GM18520 (cell line): Measurements from ENCODE around the gene MED27.
"Not testable (repeated sequence)": the region's sequence is repeated elsewhere in the genome, so short reads cannot be mapped to it uniquely, and the experiment has no call there.

Experiments used
- ATAC-seq: cut with Tn5 transposase; IDR thresholded peaks from one replicate; pipeline ENCODE4 v1.9.1; 2021; ENCODE audit not compliant: unreplicated experiment

MED27 gene

GRCh38 chr9:132077881-132078698 is 1.6 kb downstream of the MED27 start:
- no peak for ATAC-seq

DNA sequence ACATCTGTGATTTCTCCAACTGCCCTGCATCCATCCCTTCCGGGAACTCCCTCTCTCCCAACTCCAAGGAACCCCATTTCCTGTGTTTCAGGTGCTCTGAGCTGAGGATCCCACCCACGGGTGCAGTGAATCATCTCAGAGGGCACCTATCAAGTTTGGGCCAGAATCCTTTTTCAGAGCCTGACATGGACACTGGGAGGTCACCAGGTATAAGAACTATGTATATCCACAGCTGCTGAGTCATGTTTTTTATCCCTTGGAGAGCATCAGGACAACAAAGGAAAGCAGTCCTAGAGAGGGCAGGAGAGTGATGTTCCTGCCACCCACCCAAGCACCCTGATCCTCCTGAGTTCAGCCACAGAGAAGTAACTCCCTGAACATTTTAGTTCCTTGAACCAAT is 3.8 kb downstream of the MED27 start:
- ATAC-seq, result no peak

DNA sequence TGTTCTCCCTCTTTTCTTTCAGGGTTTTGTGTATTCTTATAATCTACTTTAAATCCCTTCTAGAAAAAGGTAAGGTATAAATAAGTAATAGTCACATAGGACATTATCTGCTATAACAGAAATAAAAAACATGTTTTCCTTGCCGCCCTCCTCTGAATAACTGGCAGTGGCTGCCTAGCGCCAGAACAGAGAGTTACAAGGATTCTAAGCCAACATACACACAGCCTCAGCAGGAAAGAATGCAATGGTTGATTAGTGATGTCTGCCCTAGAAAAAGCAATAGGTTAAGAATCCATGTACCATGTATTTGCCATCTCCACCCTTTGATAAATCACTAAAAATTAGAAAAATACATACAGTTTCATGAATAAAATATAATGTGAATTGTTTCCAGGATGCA is 4.9 kb downstream of the MED27 start:
- no peak for ATAC-seq

- ATAC-seq, result no peak
These were observed 7.7 kb downstream of the MED27 start for GRCh38 chr9:132071847-132072507.

DNA sequence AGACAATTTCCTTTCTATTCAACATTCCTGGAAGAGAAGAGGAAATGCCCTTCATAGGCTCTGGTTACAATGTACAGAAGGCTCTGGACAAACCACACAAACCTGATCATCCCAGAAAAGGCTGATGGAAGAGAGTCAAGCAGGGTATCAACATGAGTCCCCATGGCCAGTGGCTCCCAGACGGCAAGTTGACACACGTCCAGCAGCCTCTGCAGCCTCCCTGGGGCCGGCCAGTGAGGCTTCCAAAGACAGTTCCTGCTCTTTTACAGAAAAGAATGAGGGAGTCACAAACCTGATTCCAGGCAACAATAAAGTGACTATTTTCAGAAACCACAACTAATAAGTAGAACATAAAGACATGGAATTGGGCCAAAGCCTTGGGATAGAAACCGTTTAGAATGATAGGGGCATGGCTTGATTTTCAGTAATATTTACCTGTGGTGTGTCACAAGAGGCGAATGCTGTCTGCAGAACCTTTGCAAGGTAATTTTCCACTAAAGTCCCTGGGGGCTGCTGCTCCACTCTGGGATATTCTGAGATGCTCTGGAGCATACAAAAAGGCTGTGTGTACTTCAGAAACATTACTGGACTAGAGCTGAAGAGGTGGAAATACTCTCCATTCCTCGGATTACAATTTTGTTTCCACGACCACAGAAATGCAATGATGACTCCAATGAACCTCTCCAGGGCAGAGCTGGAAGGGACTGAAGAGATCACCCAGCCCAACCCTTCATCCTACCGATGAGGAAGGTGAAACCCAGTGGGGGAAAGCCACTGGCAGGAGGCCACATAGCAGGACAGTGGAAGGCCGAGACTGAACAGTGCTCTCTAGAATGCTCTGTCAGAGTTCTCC is 10.4 kb downstream of the MED27 start:
- no peak for ATAC-seq

DNA sequence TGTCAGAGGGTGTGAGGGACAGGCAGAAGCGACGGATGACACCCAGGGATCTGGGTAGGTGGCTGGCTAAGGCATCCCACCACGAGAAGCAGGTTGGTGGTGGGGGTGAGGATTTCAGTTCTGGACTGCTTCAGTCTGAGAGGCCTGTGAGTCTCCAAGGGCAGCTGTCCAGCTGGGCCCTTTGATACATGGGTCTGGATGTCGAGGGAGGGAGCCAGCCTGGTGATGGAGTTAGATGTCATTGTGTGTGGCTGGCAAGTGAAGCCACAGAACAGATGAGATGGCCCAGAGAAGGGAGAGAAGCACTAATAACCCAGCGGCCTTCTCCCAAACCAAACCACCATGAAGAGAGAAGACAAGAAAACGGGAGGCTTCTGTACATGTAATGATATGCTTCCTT is 11.1 kb downstream of the MED27 start:
- no peak for ATAC-seq

DNA sequence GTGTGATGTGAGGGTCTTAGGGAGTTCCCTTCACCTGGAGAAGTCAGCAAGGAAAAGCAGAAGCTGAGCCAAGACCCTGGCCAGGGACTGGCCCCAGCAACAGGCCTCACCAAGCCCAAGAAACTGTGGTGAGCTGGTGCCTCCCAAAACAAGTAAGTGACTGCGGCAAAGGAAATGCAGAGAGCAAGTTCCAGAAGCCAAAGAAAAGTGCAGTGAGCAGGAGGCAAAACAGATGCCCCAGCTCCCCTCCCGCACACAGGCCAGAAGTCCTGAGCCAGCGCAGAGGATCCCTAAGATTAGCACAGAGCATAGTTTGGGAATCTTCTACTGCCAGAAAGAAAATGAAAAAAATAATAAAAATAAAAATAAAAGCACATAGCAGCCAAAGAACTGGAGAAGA is 13.2 kb downstream of the MED27 start:
- ATAC-seq, result no peak

DNA sequence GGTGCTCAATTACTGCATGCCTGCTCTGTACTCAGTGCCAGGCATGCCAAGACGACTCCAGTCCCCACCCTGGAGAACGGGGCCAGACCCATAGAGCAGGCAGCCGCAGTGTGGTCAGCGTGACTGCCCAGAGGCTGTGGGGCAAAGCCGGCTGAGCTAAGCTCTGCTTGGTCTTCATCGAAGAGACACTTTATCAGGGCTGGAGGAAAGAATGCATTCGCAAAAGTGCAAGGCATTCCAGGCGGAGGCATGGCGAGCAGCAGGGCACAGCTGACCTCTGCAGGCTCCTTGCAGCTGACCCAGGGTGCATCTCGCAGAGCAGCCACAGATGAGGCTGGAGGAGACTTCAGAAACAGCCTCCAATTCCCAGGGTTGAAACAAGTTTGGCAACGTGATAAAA is 13.6 kb downstream of the MED27 start:
- ATAC-seq, result no peak

- no peak for ATAC-seq
These were observed 16.4 kb downstream of the MED27 start for GRCh38 chr9:132063281-132063680.

GRCh38 chr9:132062806-132063205 is 16.9 kb downstream of the MED27 start:
- no peak for ATAC-seq

GRCh38 chr9:132061526-132061925 is 18.1 kb downstream of the MED27 start:
- ATAC-seq, result no peak

- no peak for ATAC-seq
These were observed 20.3 kb downstream of the MED27 start for GRCh38 chr9:132059361-132059760.

DNA sequence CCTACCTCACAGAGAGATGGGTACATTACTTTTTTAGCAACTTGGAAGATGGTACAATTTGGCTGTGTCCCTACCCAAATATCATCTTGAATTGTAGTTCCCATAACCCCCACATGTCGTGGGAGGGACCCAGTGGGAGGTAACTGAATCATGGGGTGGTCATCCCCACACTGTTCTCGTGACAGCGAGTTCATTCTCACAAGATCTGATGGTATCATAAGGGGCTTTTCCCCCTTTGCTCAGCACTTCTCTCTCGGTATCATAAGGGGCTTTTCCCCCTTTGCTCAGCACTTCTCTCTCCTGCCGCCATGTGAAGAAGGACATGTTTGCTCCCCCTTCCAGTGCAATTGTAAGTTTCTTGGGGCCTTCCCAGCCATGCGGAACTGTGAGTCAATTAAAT is 21.4 kb downstream of the MED27 start:
- not testable (repeated sequence) for ATAC-seq

DNA sequence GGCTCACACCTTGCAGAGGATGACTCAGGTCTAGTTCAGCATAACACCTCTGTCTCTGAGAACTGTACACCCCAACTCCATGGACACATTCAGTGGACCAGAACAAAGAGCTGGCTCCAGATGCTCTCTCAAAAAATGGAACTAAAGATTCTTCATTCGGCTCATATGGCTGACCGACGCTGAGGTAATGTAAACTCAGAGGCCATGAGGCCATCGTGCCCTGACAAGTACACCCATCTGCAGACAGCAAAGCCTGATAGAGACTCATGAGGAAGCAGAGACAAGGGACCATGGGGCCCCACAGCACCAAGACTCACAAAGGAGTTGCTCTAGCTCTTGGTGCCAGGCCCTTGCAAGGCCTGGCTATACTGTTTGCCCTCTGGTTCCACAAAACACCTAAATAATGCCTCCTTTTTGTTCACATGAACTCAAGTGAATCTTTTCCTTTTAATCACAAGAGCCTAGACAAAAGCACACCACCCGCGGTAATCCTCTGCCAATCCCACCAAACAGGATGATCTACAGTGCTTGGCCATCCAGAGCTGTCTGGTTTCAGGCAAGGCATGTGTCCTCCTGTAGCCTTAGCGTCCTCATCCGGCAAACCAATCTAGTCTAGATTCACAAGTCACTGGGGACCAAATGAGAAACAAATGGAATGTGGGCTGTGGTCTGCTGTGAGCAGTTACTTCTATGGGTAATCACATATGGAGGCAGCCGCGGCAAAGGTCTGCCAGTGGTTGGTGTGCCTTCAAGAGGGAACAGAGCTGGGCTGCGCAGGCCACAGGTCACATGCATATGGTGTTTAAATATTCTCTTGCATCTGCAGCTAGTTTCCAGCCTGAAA is 22.7 kb downstream of the MED27 start:
- ATAC-seq, result no peak

DNA sequence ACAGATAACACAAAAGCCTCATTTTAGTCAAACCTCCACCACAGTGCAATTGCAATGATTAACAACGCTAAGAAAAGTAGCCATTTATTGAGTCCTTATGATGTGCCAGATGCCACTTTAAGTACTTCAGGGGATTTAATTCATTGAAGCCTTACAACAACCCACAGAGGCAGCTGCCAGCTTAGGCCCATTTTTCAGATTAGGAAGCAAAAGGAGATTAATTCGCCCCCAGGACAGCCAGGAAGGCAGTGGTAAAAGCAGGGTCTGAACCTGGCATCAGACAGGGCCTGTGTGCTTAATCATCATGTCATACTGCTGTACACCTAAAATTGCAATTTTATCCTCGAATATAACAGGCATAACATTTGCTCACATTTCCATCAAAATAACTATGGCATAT is 23.9 kb downstream of the MED27 start:
- ATAC-seq, result no peak

- ATAC-seq, result no peak
These were observed 25.6 kb downstream of the MED27 start for GRCh38 chr9:132054024-132054423.

DNA sequence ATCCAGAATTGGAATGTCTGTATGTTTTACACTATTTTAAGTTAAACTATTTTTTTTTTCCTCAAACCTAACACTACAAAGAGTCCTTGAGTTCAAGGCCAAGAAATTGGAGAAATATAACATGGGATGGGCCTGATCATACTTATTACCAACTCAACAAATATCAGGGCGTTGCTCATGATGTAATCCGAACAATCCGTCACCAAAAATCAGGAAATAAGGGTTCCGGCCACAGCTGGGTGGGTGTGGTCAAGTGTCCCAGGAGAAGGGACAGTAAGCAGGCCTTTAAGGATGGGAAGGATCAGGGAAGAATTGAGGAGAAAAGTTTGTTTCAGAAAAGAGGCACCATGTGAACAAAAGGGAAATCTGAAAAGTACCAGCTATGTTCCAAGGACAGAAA is 29.8 kb downstream of the MED27 start:
- no peak for ATAC-seq

DNA sequence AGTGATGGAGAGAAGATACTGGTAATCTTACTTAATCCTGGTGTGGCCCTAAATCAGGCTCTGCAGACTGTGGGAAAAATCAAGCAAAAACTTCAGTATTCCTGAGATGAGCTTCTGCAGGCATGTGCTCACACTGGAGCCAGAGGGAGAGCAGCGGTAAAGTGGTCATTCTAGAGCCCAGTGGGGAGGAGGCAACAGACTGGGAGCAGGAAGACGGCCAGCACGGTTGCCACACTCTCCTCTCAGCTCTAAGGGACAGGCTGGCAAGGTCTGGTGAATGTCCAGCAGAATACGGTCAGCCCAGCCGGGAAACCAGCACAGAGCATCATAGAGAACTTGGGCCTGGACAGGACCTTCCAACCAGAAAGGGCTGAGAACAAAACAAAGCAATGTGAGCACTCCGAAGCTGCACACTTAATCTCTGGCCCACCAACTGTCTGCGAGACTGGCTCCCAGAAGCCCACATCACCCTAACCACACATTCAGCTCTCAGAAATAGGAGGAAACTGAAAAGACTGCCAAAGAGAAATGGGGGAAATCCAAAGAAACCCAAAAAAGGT is 30.3 kb downstream of the MED27 start:
- ATAC-seq, result no peak

DNA sequence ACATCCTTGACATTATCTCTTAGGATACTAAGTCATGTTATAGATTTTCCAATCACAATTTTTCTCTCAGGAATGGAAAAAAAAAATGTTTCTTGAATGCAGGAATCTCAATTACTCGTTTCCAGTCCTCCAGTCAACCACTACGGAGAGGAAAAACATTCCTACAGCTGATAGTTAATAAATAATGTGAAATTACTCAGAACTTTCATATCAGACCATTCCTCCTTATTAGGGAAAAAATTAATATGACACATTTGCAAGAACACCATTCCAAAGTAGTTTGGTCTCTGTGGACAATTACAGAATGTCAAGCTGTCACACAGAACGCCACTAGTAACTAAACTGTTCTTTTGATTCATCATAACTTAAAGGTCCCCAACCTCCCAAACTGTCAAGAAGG is 31.5 kb downstream of the MED27 start:
- ATAC-seq, result no peak

DNA sequence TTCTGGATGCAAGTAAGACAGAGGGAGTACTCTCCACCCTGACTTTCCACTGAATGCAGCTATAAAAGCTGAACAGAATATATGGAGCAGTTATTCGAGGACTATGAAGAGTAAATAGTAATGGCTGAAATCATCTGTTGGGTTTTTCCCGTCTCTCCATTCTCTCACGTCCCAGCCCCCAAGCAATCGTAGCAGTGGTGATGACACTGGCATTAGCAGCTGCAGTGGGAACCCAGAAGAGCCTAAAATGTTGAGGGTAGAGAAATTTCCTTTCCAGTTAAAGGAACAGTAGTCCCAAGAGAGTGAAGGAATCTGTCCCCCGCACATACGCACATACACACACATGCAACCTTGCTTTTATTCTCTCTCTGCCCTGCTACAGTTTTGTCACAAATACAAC is 33.2 kb downstream of the MED27 start:
- ATAC-seq, result no peak
